ENCODE results near the gene MINDY1. TPM values are rescaled to one million over a fixed set of nuclear protein-coding genes. Genes with fewer than 3 reads are reported as not detected.

The MINDY1 gene
- total and polyA plus RNA-seq, 2 donors (not counting 1 experiment from before 2014, with no cell fraction given): 7.6 to 16.1 TPM

DNA sequence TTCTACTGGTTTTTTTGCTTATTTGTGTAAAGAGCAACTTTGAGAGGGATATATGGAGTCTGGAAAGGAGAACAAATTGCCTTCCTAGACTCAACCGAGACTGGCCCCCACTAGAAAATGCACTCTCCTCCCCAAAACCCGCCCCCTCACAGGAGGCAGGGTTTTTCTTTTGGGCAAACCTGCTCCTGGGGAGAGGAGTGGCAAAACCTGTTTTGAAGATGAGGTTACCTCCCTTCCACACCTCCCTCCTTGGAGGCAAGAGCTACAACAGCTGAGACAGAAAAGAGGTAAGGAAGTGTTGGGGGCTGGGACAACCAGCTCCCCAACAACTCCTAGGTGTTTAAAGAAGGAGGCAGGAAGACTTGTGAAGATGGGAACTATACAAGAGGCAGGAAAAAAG, 29.7 kb upstream of the MINDY1 start, which contains the start of gene BNIPL:
TSS of gene BNIPL (plus strand) at position 231 of the 400 bp plus-strand sequence. CDS start at position 371, 140 bp downstream.
- ATAC-seq (ENCODE audit: low read depth): no peak
- intact Hi-C loops (cut with micrococcal nuclease): no loop called here
- H3K4me1 Mint-ChIP-seq: no peaks in the 10 kb centered on the region
- H3K9me3 Mint-ChIP-seq (ENCODE audit: insufficient read depth): no peaks in the 10 kb centered on the region
- TF ChIP-seq, protein P1, sequence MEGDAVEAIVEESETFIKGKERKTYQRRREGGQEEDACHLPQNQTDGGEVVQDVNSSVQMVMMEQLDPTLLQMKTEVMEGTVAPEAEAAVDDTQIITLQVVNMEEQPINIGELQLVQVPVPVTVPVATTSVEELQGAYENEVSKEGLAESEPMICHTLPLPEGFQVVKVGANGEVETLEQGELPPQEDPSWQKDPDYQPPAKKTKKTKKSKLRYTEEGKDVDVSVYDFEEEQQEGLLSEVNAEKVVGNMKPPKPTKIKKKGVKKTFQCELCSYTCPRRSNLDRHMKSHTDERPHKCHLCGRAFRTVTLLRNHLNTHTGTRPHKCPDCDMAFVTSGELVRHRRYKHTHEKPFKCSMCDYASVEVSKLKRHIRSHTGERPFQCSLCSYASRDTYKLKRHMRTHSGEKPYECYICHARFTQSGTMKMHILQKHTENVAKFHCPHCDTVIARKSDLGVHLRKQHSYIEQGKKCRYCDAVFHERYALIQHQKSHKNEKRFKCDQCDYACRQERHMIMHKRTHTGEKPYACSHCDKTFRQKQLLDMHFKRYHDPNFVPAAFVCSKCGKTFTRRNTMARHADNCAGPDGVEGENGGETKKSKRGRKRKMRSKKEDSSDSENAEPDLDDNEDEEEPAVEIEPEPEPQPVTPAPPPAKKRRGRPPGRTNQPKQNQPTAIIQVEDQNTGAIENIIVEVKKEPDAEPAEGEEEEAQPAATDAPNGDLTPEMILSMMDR (IDR thresholded peaks at IDR 0.05): no peak
- TF ChIP-seq EZH2 (IDR thresholded peaks at IDR 0.05; ENCODE audit: borderline replicate concordance, insufficient read depth, low read depth, low read length, poor library complexity, severe bottlenecking): no peak
- H3K27ac Mint-ChIP-seq: no peak within 1 kb of the TSS
- ChIA-PET POLR2A (no interaction called here), CTCF (interaction anchor here (0.9 to 1.1 kb wide), 2 partner anchors 9 to 25 kb away, joined by 3 read pairs; no protein-coding TSS in a partner anchor)
- WGBS (ENCODE audit: insufficient coverage): no CpG with 5 or more reads among the region's 2 CpGs
- Histone ChIP-seq H3K27me3 (replicated peaks in 1 of 4; ENCODE audit: control extremely low read depth in 1 of 4, control insufficient read depth in 3 of 4, insufficient read depth in 4 of 4, low read length in 3 of 4) (no peaks in the 10 kb centered on the region), H3K4me2 (replicated peaks; ENCODE audit: low read depth, low read length, poor library complexity, severe bottlenecking) (no peak within 1 kb of the TSS), H3K9me3 (ENCODE audit: control extremely low read depth in 1 of 3, control insufficient read depth in 2 of 3, insufficient read depth in 1 of 3, low read length in 2 of 3) (no peaks in the 10 kb centered on the region), H3K4me1 (ENCODE audit: control insufficient read depth in 2 of 2, insufficient read depth in 2 of 2, low read length in 2 of 2) (no peaks in the 10 kb centered on the region), H3K36me3 (replicated peaks in 1 of 2; ENCODE audit: control extremely low read depth in 1 of 2, control insufficient read depth in 1 of 2, extremely low read depth in 1 of 2, insufficient read depth in 2 of 2, low read length in 1 of 2) (peaks cover 0 to 23% of the 10 kb centered on the region in 2 experiments), H2AFZ (ENCODE audit: insufficient read depth, low read depth, low read length, poor library complexity, severe bottlenecking) (no peak within 1 kb of the TSS), H3K27ac (ENCODE audit: low read length in 2 of 2) (no peak within 1 kb of the TSS), H3K9ac (ENCODE audit: low read length) (no peak within 1 kb of the TSS), H4K20me1 (ENCODE audit: control insufficient read depth, insufficient read depth, low read length, poor library complexity, severe bottlenecking) (no peaks in the 10 kb centered on the region), H3K4me3 (ENCODE audit: control extremely low read depth in 1 of 5, extremely low read depth in 1 of 5, insufficient read depth in 1 of 5, low read depth in 2 of 5, low read length in 4 of 5) (no peak within 1 kb of the TSS), H3K79me2 (ENCODE audit: control insufficient read depth, insufficient read depth, low read length) (no peaks in the 10 kb centered on the region)
- DNase-seq: no peak
- H3K27me3 Mint-ChIP-seq: no peaks in the 10 kb centered on the region
- H3K4me3 Mint-ChIP-seq: no peak within 1 kb of the TSS

DNA sequence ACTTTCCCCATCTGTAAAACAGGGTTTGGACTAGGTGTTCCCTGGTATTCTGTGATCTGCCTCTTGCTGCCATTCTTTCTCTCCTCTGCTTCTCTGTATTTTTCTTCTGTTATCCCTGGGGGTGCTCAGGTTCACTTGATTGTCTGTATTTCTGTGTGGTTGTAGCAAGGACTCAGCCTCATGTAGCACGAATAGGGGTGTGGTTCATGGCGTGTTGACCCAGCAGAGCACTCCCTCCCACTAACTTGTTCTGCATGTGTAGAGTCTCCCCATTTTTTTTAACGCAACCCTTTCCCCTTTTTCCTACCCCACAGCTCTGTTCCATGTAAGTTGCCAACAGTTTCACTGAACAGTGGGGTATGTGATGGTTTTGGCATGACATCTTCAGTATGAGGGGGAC, 28.5 kb upstream of the MINDY1 start:
- Histone ChIP-seq H3K4me2 (replicated peaks; ENCODE audit: low read depth, low read length, poor library complexity, severe bottlenecking) (no peak overlapping the region), H3K9me3 (ENCODE audit: control extremely low read depth in 1 of 3, control insufficient read depth in 2 of 3, insufficient read depth in 1 of 3, low read length in 2 of 3) (no peaks in the 10 kb centered on the region), H3K27ac (ENCODE audit: low read length in 2 of 2) (no peak overlapping the region), H3K9ac (ENCODE audit: low read length) (no peak overlapping the region), H3K4me1 (ENCODE audit: control insufficient read depth in 2 of 2, insufficient read depth in 2 of 2, low read length in 2 of 2) (no peaks in the 10 kb centered on the region), H3K79me2 (ENCODE audit: control insufficient read depth, insufficient read depth, low read length) (no peaks in the 10 kb centered on the region), H2AFZ (ENCODE audit: insufficient read depth, low read depth, low read length, poor library complexity, severe bottlenecking) (no peak overlapping the region), H3K36me3 (replicated peaks in 1 of 2; ENCODE audit: control extremely low read depth in 1 of 2, control insufficient read depth in 1 of 2, extremely low read depth in 1 of 2, insufficient read depth in 2 of 2, low read length in 1 of 2) (peaks cover 3 to 33% of the 10 kb centered on the region in 2 experiments), H3K4me3 (ENCODE audit: control extremely low read depth in 1 of 5, extremely low read depth in 1 of 5, insufficient read depth in 1 of 5, low read depth in 2 of 5, low read length in 4 of 5) (no peak overlapping the region), H3K27me3 (replicated peaks in 1 of 4; ENCODE audit: control extremely low read depth in 1 of 4, control insufficient read depth in 3 of 4, insufficient read depth in 4 of 4, low read length in 3 of 4) (no peaks in the 10 kb centered on the region), H4K20me1 (ENCODE audit: control insufficient read depth, insufficient read depth, low read length, poor library complexity, severe bottlenecking) (no peaks in the 10 kb centered on the region)
- TF ChIP-seq EZH2 (IDR thresholded peaks at IDR 0.05; ENCODE audit: borderline replicate concordance, insufficient read depth, low read depth, low read length, poor library complexity, severe bottlenecking): no peak
- TF ChIP-seq, protein P1 (IDR thresholded peaks at IDR 0.05): no peak
- no CpG with 5 or more reads among the region's 3 CpGs for WGBS (ENCODE audit: insufficient coverage)
- ChIA-PET POLR2A (no interaction called here), CTCF (interaction anchor here (1.3 kb wide), 1 partner anchor 56 kb away, joined by 3 read pairs; no protein-coding TSS in a partner anchor)
- Mint-ChIP-seq H3K4me1 (no peaks in the 10 kb centered on the region), H3K9me3 (ENCODE audit: insufficient read depth) (no peaks in the 10 kb centered on the region), H3K27me3 (no peaks in the 10 kb centered on the region), H3K4me3 (no peak overlapping the region), H3K27ac (peak overlapping the region; percentile 42)
- intact Hi-C loops (cut with micrococcal nuclease): no loop called here
- ATAC-seq (ENCODE audit: low read depth) (no peak), DNase-seq (no peak)

All from B cell (primary cell).